Activated CD8-positive, alpha-beta memory T cell treated with anti-CD3 and anti-CD28 coated beads for 1 hour (primary cell): ENCODE data around the gene KIF18B.
"Not testable (repeated sequence)": the region's sequence is repeated elsewhere in the genome, so short reads cannot be mapped to it uniquely, and the experiment has no call there.

Experiments used
- DNase-seq, 2 donors: peaks; one replicate each; pipeline ENCODE4 v3.0.0-alpha.2; 2020; ENCODE audit warnings: low read depth in 1 of 2; ENCODE audit errors: extremely low read depth in 1 of 2

Gene KIF18B

GRCh38 chr17:44970136-44970741 lies 22.7 kb upstream of the KIF18B start:
- DNase-seq, result no peak

- DNase-seq, result no peak
Observed at GRCh38 chr17:44969144-44969780, 21.7 kb upstream of the KIF18B start.

GRCh38 chr17:44968225-44969143 lies 20.9 kb upstream of the KIF18B start, which contains the start of gene C1QL1:
Gene C1QL1, minus strand, starts transcription at chr17:44968303. Its CDS starts 255 bp downstream, at chr17:44968048.
- DNase-seq, result peak; percentile 68 to 82

- no peak for DNase-seq
Observed at GRCh38 chr17:44967907-44968224, 20.3 kb upstream of the KIF18B start.

GRCh38 chr17:44967026-44967906 lies 19.7 kb upstream of the KIF18B start:
- DNase-seq, result no peak

GRCh38 chr17:44966348-44967025 lies 18.9 kb upstream of the KIF18B start:
- no peak for DNase-seq

- no peak for DNase-seq
Observed at GRCh38 chr17:44965481-44966234, 18.1 kb upstream of the KIF18B start.

GRCh38 chr17:44961921-44962350 lies 14.4 kb upstream of the KIF18B start:
- DNase-seq, result no peak

- no peak for DNase-seq
Observed at GRCh38 chr17:44960691-44961090, 13.1 kb upstream of the KIF18B start.

GRCh38 chr17:44959821-44960531 lies 12.4 kb upstream of the KIF18B start:
- DNase-seq, result no peak

GRCh38 chr17:44956998-44957981 lies 9.7 kb upstream of the KIF18B start:
- DNase-seq, result no peak

GRCh38 chr17:44955674-44956425 lies 8.3 kb upstream of the KIF18B start:
- DNase-seq, result no peak

- DNase-seq, result no peak
Observed at GRCh38 chr17:44952946-44953475, 5.4 kb upstream of the KIF18B start.

GRCh38 chr17:44948315-44948795 lies 782 bp upstream of the KIF18B start:
- no peak for DNase-seq

GRCh38 chr17:44945652-44946051 lies 1.9 kb downstream of the KIF18B start:
- not testable (repeated sequence) for DNase-seq

- DNase-seq, result no peak
Observed at GRCh38 chr17:44942456-44942855, 5.1 kb downstream of the KIF18B start.
